ENCODE measurements around the gene SPEG. TPM values are rescaled to one million over a fixed set of nuclear protein-coding genes. Genes with fewer than 3 reads are reported as not detected.

The SPEG gene
- total and polyA plus RNA-seq, 2 of the 13 experiments (the other 11 are each of a cell fraction or from before 2014, with no cell fraction given) = 0.18 to 0.24 TPM

GRCh38 chr2:219398721-219399363, 35.8 kb upstream of the SPEG start (continued):
- TF ChIP-seq RERE (CRISPR knock-in tag; IDR thresholded peaks at IDR 0.05; ENCODE audit: low read depth) = peak; percentile 82
- 0 out of 2 replicates have a peak, but pooled peaks have one; percentile 48 for TF ChIP-seq ZFP36L1 (CRISPR knock-in tag; IDR thresholded peaks at IDR 0.05)
- TF ChIP-seq GTF2F1 (IDR thresholded peaks at IDR 0.05; ENCODE audit: low read length) = no peak
- no peak for TF ChIP-seq ZNF747 (CRISPR knock-in tag; IDR thresholded peaks at IDR 0.05; ENCODE audit: borderline replicate concordance)
- TF ChIP-seq RNF219 (CRISPR knock-in tag; IDR thresholded peaks at IDR 0.05) = peak; percentile 39; the same call in 1 of the 2 replicates
- no peak for TF ChIP-seq ETS1 (CRISPR knock-in tag; IDR thresholded peaks at IDR 0.05)
- TF ChIP-seq PHF8 (CRISPR knock-in tag; IDR thresholded peaks at IDR 0.05) = no peak
- no peak for TF ChIP-seq SMARCC2 (IDR thresholded peaks at IDR 0.05)
- TF ChIP-seq THRA (CRISPR knock-in tag; IDR thresholded peaks at IDR 0.05; ENCODE audit: borderline replicate concordance) = peak; percentile 46; the same call in 1 of the 2 replicates
- no peak for TF ChIP-seq JUND (CRISPR knock-in tag; IDR thresholded peaks at IDR 0.05)
- no peak for TF ChIP-seq ZNF709 (CRISPR knock-in tag; IDR thresholded peaks at IDR 0.05)
- no peak for TF ChIP-seq HNF4G (IDR thresholded peaks at IDR 0.05; ENCODE audit: borderline replicate concordance, low read depth, low read length)
- no peak for TF ChIP-seq HNF4G (CRISPR knock-in tag; IDR thresholded peaks at IDR 0.05; ENCODE audit: borderline replicate concordance, low read depth)
- TF ChIP-seq PREB (CRISPR knock-in tag; IDR thresholded peaks at IDR 0.05) = no peak
- no peak for TF ChIP-seq FOXC1 (CRISPR knock-in tag; IDR thresholded peaks at IDR 0.05; ENCODE audit: borderline replicate concordance)
- TF ChIP-seq TFAP4 (IDR thresholded peaks at IDR 0.05; ENCODE audit: borderline replicate concordance, low read depth) = no peak
